H9 (cell line): ENCODE data around the gene DYNLRB1. TPM values are rescaled to one million over a fixed set of nuclear protein-coding genes. Genes with fewer than 3 reads are reported as not detected.
"Not testable (repeated sequence)": the region's sequence is repeated elsewhere in the genome, so short reads cannot be mapped to it uniquely, and the experiment has no call there.

ENCODE experiments used
- DNase-seq: peaks from one replicate; pipeline ENCODE4 v3.0.0-alpha.2; 2017
- H2AFZ ChIP-seq: one replicate; pipeline ENCODE4 v1.6.1; 2013; ENCODE audit warnings: mild to moderate bottlenecking, low read length, control low read depth, moderate library complexity
- H2AK5ac ChIP-seq: 2 replicates; pipeline ENCODE4 v1.6.1; 2013; ENCODE audit warnings: low read length, control low read depth, mixed read lengths; ENCODE audit not compliant: insufficient read length
- H2BK120ac ChIP-seq: one replicate; pipeline ENCODE4 v1.6.1; 2013; ENCODE audit warnings: low read depth, mild to moderate bottlenecking, low read length, control low read depth, inconsistent platforms; ENCODE audit not compliant: poor library complexity, severe bottlenecking
- H2BK12ac ChIP-seq: 2 replicates; pipeline ENCODE4 v1.6.1; 2013; ENCODE audit warnings: low read length, control low read depth, mixed read lengths, low read depth; ENCODE audit not compliant: insufficient read length
- H2BK15ac ChIP-seq: 2 replicates; pipeline ENCODE4 v1.6.1; 2013; ENCODE audit warnings: low read depth, low read length, control low read depth
- H2BK20ac ChIP-seq: one replicate; pipeline ENCODE4 v1.6.1; 2013; ENCODE audit warnings: low read depth, mild to moderate bottlenecking, low read length, control low read depth, inconsistent platforms; ENCODE audit not compliant: poor library complexity, severe bottlenecking
- H2BK5ac ChIP-seq: 2 replicates; pipeline ENCODE4 v1.6.1; 2013; ENCODE audit warnings: low read length, control low read depth, mixed read lengths; ENCODE audit not compliant: insufficient read length
- H3K14ac ChIP-seq: 2 replicates; pipeline ENCODE4 v1.6.1; 2013; ENCODE audit warnings: low read length, control low read depth; ENCODE audit not compliant: insufficient read depth
- H3K18ac ChIP-seq: 2 replicates; pipeline ENCODE4 v1.6.1; 2013; ENCODE audit warnings: low read depth, mild to moderate bottlenecking, mixed read lengths, low read length, control low read depth; ENCODE audit not compliant: insufficient read length
- H3K23ac ChIP-seq: 2 replicates; pipeline ENCODE4 v1.6.1; 2013; ENCODE audit warnings: low read length, control low read depth, mixed read lengths, low read depth; ENCODE audit not compliant: insufficient read length
- H3K23me2 ChIP-seq: 2 replicates; pipeline ENCODE4 v1.6.1; 2013; ENCODE audit warnings: low read depth, mild to moderate bottlenecking, mixed read lengths, low read length, control low read depth; ENCODE audit not compliant: insufficient read length, poor library complexity, severe bottlenecking
- H3K27ac ChIP-seq: 2 replicates; pipeline ENCODE4 v1.5.1; 2013; ENCODE audit warnings: low read length, control low read depth, mixed read lengths, low read depth; ENCODE audit not compliant: insufficient read length
- H3K27me3 ChIP-seq: 2 replicates; pipeline ENCODE4 v1.6.1; 2013; ENCODE audit warnings: low read length, control low read depth, inconsistent platforms; ENCODE audit not compliant: insufficient read depth
- H3K4ac ChIP-seq: 2 replicates; pipeline ENCODE4 v1.6.1; 2013; ENCODE audit warnings: low read depth, mild to moderate bottlenecking, control low read depth, inconsistent platforms, low read length, moderate library complexity
- H3K4me1 ChIP-seq: 2 replicates; pipeline ENCODE4 v1.6.1; 2013; ENCODE audit warnings: low read length, control low read depth, inconsistent platforms; ENCODE audit not compliant: insufficient read depth
- H3K4me2 ChIP-seq: 2 replicates; pipeline ENCODE4 v1.6.1; 2013; ENCODE audit warnings: low read length, control low read depth, mixed read lengths; ENCODE audit not compliant: insufficient read length, insufficient read depth
- H3K56ac ChIP-seq: 2 replicates; pipeline ENCODE4 v1.6.1; 2013; ENCODE audit warnings: low read depth, mild to moderate bottlenecking, mixed read lengths, low read length, control low read depth; ENCODE audit not compliant: insufficient read length
- H3K79me1 ChIP-seq: 2 replicates; pipeline ENCODE4 v1.6.1; 2013; ENCODE audit warnings: low read depth, mild to moderate bottlenecking, moderate library complexity, low read length, control low read depth, inconsistent platforms; ENCODE audit not compliant: insufficient read depth, poor library complexity, severe bottlenecking
- H3K79me2 ChIP-seq: 2 replicates; pipeline ENCODE4 v1.6.1; 2013; ENCODE audit warnings: low read length, control low read depth, inconsistent platforms; ENCODE audit not compliant: insufficient read depth
- H3K9ac ChIP-seq: 2 replicates; pipeline ENCODE4 v1.6.1; 2013; ENCODE audit warnings: low read length, control low read depth, mixed read lengths; ENCODE audit not compliant: insufficient read length; ENCODE audit errors: extremely low read depth
- H3K9me3 ChIP-seq: one replicate; pipeline ENCODE4 v1.6.1; 2013; ENCODE audit warnings: low read depth, low read length, inconsistent platforms; ENCODE audit not compliant: control insufficient read depth
- H3T11ph ChIP-seq: one replicate; pipeline ENCODE4 v1.6.1; 2013; ENCODE audit warnings: mild to moderate bottlenecking, low read length, control low read depth, inconsistent platforms
- H4K20me1 ChIP-seq: one replicate; pipeline ENCODE4 v1.6.1; 2013; ENCODE audit not compliant: control insufficient read depth, insufficient read length, insufficient read depth
- H4K5ac ChIP-seq: 2 replicates; pipeline ENCODE4 v1.6.1; 2013; ENCODE audit warnings: low read depth, mild to moderate bottlenecking, mixed read lengths, low read length, control low read depth; ENCODE audit not compliant: insufficient read length
- H4K8ac ChIP-seq: replicated peaks from 2 replicates; pipeline ENCODE4 v1.6.1; 2013; ENCODE audit warnings: low read length, control low read depth, mixed read lengths, low read depth; ENCODE audit not compliant: insufficient read length
- H4K91ac ChIP-seq: 2 replicates; pipeline ENCODE4 v1.6.1; 2013; ENCODE audit warnings: low read depth, mild to moderate bottlenecking, moderate library complexity, mixed read lengths, low read length, control low read depth; ENCODE audit not compliant: insufficient read length
- H3K27ac Mint-ChIP-seq, 3 experiments: 2 replicates in 2 of 3; 3 replicates in 1 of 3; pipeline ENCODE4 v1.8.0; 2020 to 2021; ENCODE audit warnings: mixed read lengths in 3 of 3, mild to moderate bottlenecking in 1 of 3, moderate library complexity in 1 of 3
- H3K27me3 Mint-ChIP-seq: 2 replicates; pipeline ENCODE4 v1.8.0; 2021; ENCODE audit warnings: low read depth, mild to moderate bottlenecking, moderate library complexity, mixed read lengths
- H3K36me3 Mint-ChIP-seq, 3 experiments: 2 replicates in 2 of 3; 3 replicates in 1 of 3; pipeline ENCODE4 v1.8.0; 2020 to 2021; ENCODE audit warnings: low read depth in 3 of 3, mixed read lengths in 3 of 3; ENCODE audit not compliant: insufficient read depth in 1 of 3
- H3K4me1 Mint-ChIP-seq, 2 experiments: 2 replicates each; pipeline ENCODE4 v1.8.0; 2020; ENCODE audit warnings: mixed read lengths in 2 of 2
- H3K4me3 Mint-ChIP-seq, 2 experiments: 2 replicates in 1 of 2; 3 replicates in 1 of 2; pipeline ENCODE4 v1.8.0; 2020 to 2021; ENCODE audit warnings: mild to moderate bottlenecking in 2 of 2, mixed read lengths in 2 of 2, moderate library complexity in 1 of 2
- H3K9me3 Mint-ChIP-seq, 2 experiments: 2 replicates in 1 of 2; 3 replicates in 1 of 2; pipeline ENCODE4 v1.8.0; 2020; ENCODE audit warnings: mild to moderate bottlenecking in 2 of 2, mixed read lengths in 2 of 2, moderate library complexity in 1 of 2
- WGBS: extraction: QIAGEN DNeasy Blood & Tissue Kit; methylation state at CpG from one replicate; pipeline ENCODE4 v1.1.7; 2013; ENCODE audit warnings: missing lambda C conversion rate, low lambda C conversion rate, mixed read lengths; ENCODE audit not compliant: insufficient read length; ENCODE audit errors: extremely low coverage; 5-methylcytosine and 5-hydroxymethylcytosine counted together
- total RNA-seq: library from RNA; stranded (reverse); gene quantifications from 2 replicates; pipeline ENCODE4 v1.2.1, GENCODE V29; 2021
- TF ChIP-seq, protein P1 (sequence below): fragments of 200-600 bp; sonication (generic); conservative IDR thresholded peaks from 3 replicates; pipeline ENCODE4 v1.8.0; 2021; ENCODE audit warnings: antibody characterized with exemption, mild to moderate bottlenecking

DYNLRB1 gene
- total RNA-seq, 1 experiment from 2014 or later = 200 TPM

GRCh38 chr20:34479627-34480026 is 36.6 kb upstream of the DYNLRB1 start:
- H3T11ph ChIP-seq = no peak overlapping the region
- H3K14ac ChIP-seq = no peak overlapping the region
- no peak overlapping the region for H2BK12ac ChIP-seq
- Mint-ChIP-seq H3K4me1 (no peaks in the 10 kb centered on the region), H3K9me3 (peaks cover 15 to 16% of the 10 kb centered on the region in 2 experiments), H3K27me3 (no peaks in the 10 kb centered on the region), H3K36me3 (peaks cover 74 to 99% (median 89%) of the 10 kb centered on the region in 3 experiments), H3K4me3 (no peak overlapping the region), H3K27ac (no peak overlapping the region)
- no peaks in the 10 kb centered on the region for H3K23me2 ChIP-seq
- no peaks in the 10 kb centered on the region for H3K4me1 ChIP-seq
- H2AFZ ChIP-seq = no peak overlapping the region
- WGBS = no CpG with 5 or more reads among the region's 4 CpGs
- no peak overlapping the region for H3K4ac ChIP-seq
- H2BK5ac ChIP-seq = no peak overlapping the region
- no peak overlapping the region for H2BK15ac ChIP-seq
- no peak overlapping the region for H3K23ac ChIP-seq
- H2BK20ac ChIP-seq = no peak overlapping the region
- TF ChIP-seq, protein P1, sequence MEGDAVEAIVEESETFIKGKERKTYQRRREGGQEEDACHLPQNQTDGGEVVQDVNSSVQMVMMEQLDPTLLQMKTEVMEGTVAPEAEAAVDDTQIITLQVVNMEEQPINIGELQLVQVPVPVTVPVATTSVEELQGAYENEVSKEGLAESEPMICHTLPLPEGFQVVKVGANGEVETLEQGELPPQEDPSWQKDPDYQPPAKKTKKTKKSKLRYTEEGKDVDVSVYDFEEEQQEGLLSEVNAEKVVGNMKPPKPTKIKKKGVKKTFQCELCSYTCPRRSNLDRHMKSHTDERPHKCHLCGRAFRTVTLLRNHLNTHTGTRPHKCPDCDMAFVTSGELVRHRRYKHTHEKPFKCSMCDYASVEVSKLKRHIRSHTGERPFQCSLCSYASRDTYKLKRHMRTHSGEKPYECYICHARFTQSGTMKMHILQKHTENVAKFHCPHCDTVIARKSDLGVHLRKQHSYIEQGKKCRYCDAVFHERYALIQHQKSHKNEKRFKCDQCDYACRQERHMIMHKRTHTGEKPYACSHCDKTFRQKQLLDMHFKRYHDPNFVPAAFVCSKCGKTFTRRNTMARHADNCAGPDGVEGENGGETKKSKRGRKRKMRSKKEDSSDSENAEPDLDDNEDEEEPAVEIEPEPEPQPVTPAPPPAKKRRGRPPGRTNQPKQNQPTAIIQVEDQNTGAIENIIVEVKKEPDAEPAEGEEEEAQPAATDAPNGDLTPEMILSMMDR = no peak
- H3K56ac ChIP-seq = no peak overlapping the region
- H3K9me3 ChIP-seq = no peaks in the 10 kb centered on the region
- H4K8ac ChIP-seq = no peak overlapping the region
- no peak overlapping the region for H2AK5ac ChIP-seq
- H4K5ac ChIP-seq = no peak overlapping the region
- H3K9ac ChIP-seq = no peak overlapping the region
- DNase-seq = no peak
- no peaks in the 10 kb centered on the region for H3K79me2 ChIP-seq
- no peaks in the 10 kb centered on the region for H3K79me1 ChIP-seq
- H3K4me2 ChIP-seq = no peak overlapping the region
- H3K27me3 ChIP-seq = no peaks in the 10 kb centered on the region
- no peaks in the 10 kb centered on the region for H4K20me1 ChIP-seq
- H3K27ac ChIP-seq = no peak overlapping the region
- H4K91ac ChIP-seq = no peak overlapping the region
- H2BK120ac ChIP-seq = no peak overlapping the region
- H3K18ac ChIP-seq = no peak overlapping the region

DNA sequence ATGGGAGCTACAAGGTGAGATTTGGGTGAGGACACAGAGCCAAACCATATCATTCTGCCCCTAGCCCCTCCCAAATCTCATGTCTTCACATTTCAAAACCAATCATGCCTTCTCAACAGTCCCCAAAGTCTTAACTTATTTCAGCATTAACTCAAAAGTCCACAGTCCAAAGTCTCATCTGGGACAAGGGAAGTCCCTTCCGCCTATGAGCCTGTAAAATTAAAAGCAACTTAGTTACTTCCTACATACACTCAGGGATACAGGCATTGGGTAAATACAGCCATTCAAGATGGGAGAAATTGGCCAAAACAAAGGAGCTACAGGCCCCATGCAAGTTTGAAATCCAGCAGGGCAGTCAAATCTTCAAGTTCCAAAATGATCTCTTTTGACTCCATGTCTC is 34.1 kb upstream of the DYNLRB1 start:
- not testable (repeated sequence) for H3K79me1 ChIP-seq, H2BK20ac ChIP-seq, H3K27ac Mint-ChIP-seq, H3K4me2 ChIP-seq, H3K23me2 ChIP-seq, H2AK5ac ChIP-seq, H4K5ac ChIP-seq, H3K9me3 ChIP-seq, H2BK15ac ChIP-seq, H2BK5ac ChIP-seq, H3K4me1 ChIP-seq, H2AFZ ChIP-seq, H3K27ac ChIP-seq, H4K8ac ChIP-seq, H4K91ac ChIP-seq, H3K27me3 ChIP-seq, H3K9ac ChIP-seq, H4K20me1 ChIP-seq, H3K4me1 Mint-ChIP-seq, H3K27me3 Mint-ChIP-seq, H2BK12ac ChIP-seq, H3K79me2 ChIP-seq, H3K23ac ChIP-seq, H3K18ac ChIP-seq, H3K56ac ChIP-seq, H3K4ac ChIP-seq, H3T11ph ChIP-seq, DNase-seq, H3K4me3 Mint-ChIP-seq, H2BK120ac ChIP-seq, H3K14ac ChIP-seq
- Mint-ChIP-seq H3K9me3 (peaks cover 12 to 15% of the 10 kb centered on the region in 2 experiments), H3K36me3 (peaks cover 59 to 78% (median 77%) of the 10 kb centered on the region in 3 experiments)
- no CpG with 5 or more reads among the region's 1 CpG for WGBS
